ENCODE measurements around the gene RAD17. TPM values are rescaled to one million over a fixed set of nuclear protein-coding genes. Genes with fewer than 3 reads are reported as not detected.
"Not testable (repeated sequence)": the region's sequence is repeated elsewhere in the genome, so short reads cannot be mapped to it uniquely, and the experiment has no call there.

The RAD17 gene
- total and polyA plus RNA-seq, 2 of the 8 experiments (the other 6 are each of a cell fraction or from before 2014, with no cell fraction given), result 12.9 to 28.1 TPM

DNA sequence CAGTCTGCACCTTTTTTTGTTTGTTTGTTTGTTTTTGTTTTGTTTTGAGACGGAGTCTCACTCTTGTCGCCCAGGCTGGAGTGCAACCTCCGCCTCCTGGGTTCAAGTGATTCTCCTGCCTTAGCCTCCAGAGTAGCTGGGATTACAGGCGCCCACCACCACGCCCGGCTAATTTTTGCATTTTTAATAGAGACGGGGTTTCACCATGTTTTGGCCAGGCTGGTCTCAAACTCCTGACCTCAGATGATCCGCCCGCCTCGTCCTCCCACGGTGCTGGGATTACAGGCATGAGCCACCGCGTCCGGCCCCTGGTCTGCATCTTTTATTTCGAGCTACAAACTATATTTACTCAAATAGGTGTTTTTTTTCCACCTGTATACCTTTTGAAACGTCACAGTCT lies 717 bp downstream of the RAD17 start:
- H3K4ac ChIP-seq (replicated peaks; ENCODE audit: insufficient read length, low read depth, low read length); H2AK5ac ChIP-seq (ENCODE audit: low read depth, low read length); H3K18ac ChIP-seq (ENCODE audit: extremely low read depth, low read length); H2AFZ ChIP-seq (ENCODE audit: low read length); H4K20me1 ChIP-seq (replicated peaks in 1 of 2; ENCODE audit: control insufficient read depth in 1 of 2, insufficient read depth in 2 of 2, low read length in 2 of 2); H3K23ac ChIP-seq (ENCODE audit: insufficient read length); H4K8ac ChIP-seq (ENCODE audit: extremely low read depth, insufficient read depth, low read length); H2BK20ac ChIP-seq (ENCODE audit: low read length); H2BK15ac ChIP-seq (ENCODE audit: low read length); DNase-seq (ENCODE audit: low read depth in 1 of 2, low spot score in 2 of 2); H3K9me3 ChIP-seq (ENCODE audit: insufficient read depth in 2 of 2, low read depth in 1 of 2, low read length in 1 of 2); H3K79me1 ChIP-seq (ENCODE audit: low read depth, low read length); H2BK5ac ChIP-seq (ENCODE audit: low read depth, low read length); FAIRE-seq; H4K5ac ChIP-seq (ENCODE audit: insufficient read length, low read depth, low read length); H3K27me3 ChIP-seq (replicated peaks in 1 of 4; ENCODE audit: control insufficient read depth in 3 of 4, extremely low read depth in 1 of 4, insufficient read depth in 3 of 4, low read length in 3 of 4); H3K56ac ChIP-seq (replicated peaks; ENCODE audit: insufficient read length, low read depth, low read length); H3K4me1 ChIP-seq (replicated peaks in 1 of 4; ENCODE audit: control insufficient read depth in 3 of 4, insufficient read depth in 4 of 4, low read length in 3 of 4); H4K91ac ChIP-seq (replicated peaks; ENCODE audit: insufficient read length, low read length); H3K23me2 ChIP-seq (ENCODE audit: low read depth, low read length); H2BK12ac ChIP-seq (ENCODE audit: low read depth, low read length); H2BK120ac ChIP-seq (replicated peaks; ENCODE audit: low read depth, low read length); H3K14ac ChIP-seq (ENCODE audit: insufficient read length): not testable (repeated sequence)
- peaks cover 6 to 25% (median 12%) of the 10 kb centered on the region in 4 experiments; a peak in 7 of 8 replicates for H3K36me3 ChIP-seq (ENCODE audit: control insufficient read depth in 2 of 4, insufficient read depth in 4 of 4, low read length in 3 of 4)
- H3K79me2 ChIP-seq (ENCODE audit: control insufficient read depth in 1 of 2, insufficient read depth in 2 of 2, low read length in 2 of 2), result peaks cover 16 to 59% of the 10 kb centered on the region in 2 experiments
- H3K27ac ChIP-seq (ENCODE audit: low read depth, low read length), result peak overlapping the region; percentile 99; the same call in 1 of the 2 replicates
- POLR2A ChIA-PET (ENCODE audit: partially characterized antibody), result interaction anchor here (0.8 to 1.3 kb wide), 7 partner anchors 43 to 277 kb away, joined by 3 to 5 read pairs (median 3); partner anchors contain the start of genes MARVELD2 and SLC30A5
- CTCF ChIA-PET (ENCODE audit: partially characterized antibody), result interaction anchor here (1.3 kb wide), 1 partner anchor 104 kb away, joined by 3 read pairs; no protein-coding TSS in a partner anchor
- H3K4me3 ChIP-seq (ENCODE audit: extremely low read depth in 1 of 4, insufficient read depth in 2 of 4, low read depth in 3 of 4, low read length in 4 of 4), result peak overlapping the region; percentile 83 to 95 (median 88)
- H3K9ac ChIP-seq (replicated peaks in 1 of 4; ENCODE audit: extremely low read depth in 1 of 4, low read depth in 3 of 4, low read length in 3 of 4), result peak overlapping the region; percentile 13 to 98 (median 92); a peak in 6 of 7 replicates
- peak overlapping the region; percentile 51 to 69 for H3K4me2 ChIP-seq (ENCODE audit: insufficient read depth in 1 of 2, low read depth in 2 of 2, low read length in 2 of 2)
- WGBS, 2 experiments (ENCODE audit: extremely low coverage in 1 of 2, insufficient coverage in 1 of 2, insufficient read length in 1 of 2, insufficient replicate concordance in 2 of 2, low coverage in 1 of 2, low lambda C conversion rate in 2 of 2, missing lambda C conversion rate in 1 of 2), result 11% methylated on average over 16 of the region's 16 CpGs; no CpG with 5 or more reads in 1 of the 2 experiments
